ENCODE results near the gene SNAI3.
A peak's percentile ranks its signal among the peaks of the same experiment; 100 is the strongest.
"Not testable (repeated sequence)": the region's sequence is repeated elsewhere in the genome, so short reads cannot be mapped to it uniquely, and the experiment has no call there.

Gene SNAI3

DNA sequence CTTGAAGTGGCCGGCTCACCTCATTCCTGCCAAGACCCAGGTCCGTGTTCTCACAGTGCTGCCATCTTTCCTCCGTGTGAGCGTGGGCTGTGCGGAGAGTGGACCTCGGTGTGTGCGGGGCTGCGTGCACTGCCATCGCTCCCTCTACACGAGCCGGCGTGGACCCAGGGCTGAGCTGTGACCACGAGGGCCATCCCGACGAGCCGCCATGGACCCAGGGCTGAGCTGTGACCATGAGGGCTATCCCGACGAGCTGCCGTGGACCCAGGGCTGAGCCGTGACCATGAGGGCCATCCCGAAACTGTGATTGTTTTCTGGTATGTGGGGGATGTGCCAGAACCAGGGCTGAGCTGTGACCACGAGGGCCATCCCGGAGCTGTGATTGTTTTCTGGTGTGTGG, 14.5 kb downstream of the SNAI3 start:
- DNase-seq (ENCODE audit: low read depth, low spot score): no peak

DNA sequence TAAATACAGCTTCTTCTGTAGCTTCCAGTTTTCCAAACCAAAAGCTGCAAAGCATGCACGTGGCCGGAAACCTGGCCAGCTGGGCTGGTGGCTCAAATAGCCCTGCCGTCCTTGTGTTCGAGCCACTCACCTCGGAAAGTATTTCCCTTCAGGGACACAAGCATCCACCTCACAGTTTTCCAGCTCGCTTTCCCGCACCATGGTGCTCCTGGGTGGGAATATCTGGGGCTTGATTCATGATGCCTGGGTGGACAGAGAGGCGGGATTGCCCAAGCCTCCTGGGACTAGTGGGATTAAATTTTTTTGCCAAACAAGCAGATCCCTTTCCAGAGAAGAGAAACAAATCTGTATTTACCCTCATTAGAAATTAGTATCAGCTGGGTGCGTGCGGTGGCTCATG, 16.3 kb downstream of the SNAI3 start:
- DNase-seq (ENCODE audit: low read depth, low spot score): no peak

DNA sequence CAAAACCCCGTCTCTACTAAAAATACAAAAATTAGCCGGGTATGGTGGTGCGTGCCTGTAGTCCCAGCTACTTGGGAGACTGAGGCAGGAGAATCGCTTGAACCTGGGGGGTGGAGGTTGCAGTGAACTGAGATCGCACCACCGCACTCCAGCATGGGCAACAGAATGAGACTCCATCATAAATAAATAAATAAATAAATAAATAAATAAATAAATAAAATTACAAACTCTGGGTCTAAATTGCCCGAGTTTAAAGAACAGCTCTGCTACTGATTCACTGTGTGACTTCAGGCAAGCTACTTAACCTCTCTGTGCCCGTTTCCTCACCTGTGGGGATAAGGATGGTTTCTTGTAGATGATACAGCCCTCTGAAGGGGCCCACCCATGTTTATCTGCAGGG, 16.8 kb downstream of the SNAI3 start:
- DNase-seq (ENCODE audit: low read depth, low spot score): not testable (repeated sequence)

DNA sequence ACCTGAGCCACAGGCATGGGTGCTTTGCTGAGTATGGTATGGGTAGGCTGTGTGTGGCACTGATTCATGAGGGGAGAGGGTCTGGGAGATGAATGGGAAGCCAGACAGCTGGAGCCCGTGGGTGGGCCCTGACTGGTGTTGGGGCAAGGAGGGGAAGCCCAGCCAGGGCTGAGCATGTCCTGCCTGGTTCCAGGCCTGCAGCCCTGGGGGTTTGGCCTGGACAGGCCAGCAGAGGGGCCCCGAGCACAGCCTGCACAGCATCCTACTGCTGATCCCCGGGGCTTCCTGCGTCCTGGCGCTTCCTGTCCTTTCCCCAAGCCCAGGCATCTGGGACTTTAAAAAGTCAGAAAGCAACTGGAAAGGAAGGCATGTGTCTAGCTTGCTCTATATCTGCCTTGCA, 18.8 kb downstream of the SNAI3 start:
- DNase-seq (ENCODE audit: low read depth, low spot score): no peak

DNA sequence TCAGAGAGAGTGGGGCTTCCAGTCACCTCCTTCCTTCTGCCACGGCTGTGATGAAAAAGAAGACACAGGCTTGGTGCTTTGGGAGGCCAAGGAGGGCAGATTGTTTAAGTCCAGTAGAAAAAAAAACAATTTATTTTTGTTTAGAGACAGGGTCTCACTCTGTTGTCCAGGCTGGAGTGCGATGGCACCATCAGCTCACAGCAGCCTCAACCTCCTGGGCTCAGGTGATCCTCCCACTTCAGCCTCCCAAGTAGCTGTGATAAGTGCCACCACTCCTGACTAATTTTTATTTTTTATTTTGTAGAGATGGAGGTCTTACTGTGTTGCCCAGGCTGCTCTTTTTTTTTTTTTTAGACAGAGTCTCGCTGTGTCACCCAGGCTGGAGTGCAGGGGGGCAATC, 20.7 kb downstream of the SNAI3 start:
- no peak for DNase-seq (ENCODE audit: low read depth, low spot score)

DNA sequence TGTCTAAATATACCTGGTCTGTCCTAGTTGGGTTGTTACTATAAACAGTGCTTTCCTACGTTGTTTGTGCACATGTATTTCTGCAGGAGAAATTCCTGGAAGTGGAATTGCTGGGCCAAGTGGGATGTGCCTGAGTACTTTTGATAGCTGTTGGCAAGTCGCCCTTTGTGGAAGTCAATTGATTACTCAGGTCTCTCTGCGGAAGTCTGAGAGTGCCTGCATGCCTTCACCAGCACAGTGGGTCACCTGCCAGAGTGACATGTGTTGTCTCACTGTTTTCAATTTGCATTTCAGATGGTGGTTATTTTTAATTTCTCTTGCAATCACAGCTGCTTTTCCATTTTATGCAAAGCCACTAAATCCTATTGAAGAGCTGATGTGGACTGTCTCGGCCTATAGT, 21.2 kb downstream of the SNAI3 start:
- no peak for DNase-seq (ENCODE audit: low read depth, low spot score)

DNA sequence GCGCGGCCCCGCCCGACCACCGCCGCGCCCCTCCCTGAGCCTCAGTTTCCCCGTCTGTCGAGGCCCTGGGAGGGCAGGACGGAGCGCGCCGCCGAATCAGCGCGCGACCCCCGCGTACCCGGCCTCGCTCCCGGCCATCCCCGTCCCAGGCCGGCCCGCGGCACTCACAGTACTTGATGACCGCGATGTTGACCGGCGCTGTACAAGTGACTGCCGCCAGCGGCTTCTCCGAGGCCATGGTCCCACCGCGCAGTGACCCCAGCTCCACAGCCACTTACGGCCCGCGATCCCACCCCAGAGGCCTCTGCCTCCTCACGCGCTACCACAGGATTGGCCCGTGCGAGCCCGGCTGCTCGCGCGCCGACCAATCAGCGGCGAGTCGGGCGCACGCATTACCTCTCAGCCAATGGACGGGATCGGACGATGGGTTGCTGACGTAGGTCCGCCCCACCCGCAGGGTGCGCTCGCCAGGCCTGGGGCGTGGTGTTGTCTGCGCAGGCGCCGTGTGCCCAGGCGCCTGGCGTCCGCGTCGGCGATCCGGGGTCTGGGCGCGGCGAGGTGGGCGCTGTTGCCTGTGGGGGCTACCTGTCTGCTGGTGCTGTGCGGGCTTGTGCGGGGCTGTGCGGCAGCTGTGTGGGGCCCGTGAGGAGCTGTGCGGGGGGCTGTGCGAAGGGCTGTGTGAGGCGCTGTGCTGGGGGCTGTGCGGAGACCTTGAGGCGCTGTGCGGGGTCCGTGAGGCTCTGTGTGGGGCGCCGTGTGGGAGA, 23.3 kb downstream of the SNAI3 start, which contains the start of gene MVD:
Gene MVD (minus strand): TSS at position 249 of the 764 bp plus-strand sequence. CDS start 11 bp downstream, at position 238.
- DNase-seq (ENCODE audit: low read depth, low spot score): peak; percentile 90

DNA sequence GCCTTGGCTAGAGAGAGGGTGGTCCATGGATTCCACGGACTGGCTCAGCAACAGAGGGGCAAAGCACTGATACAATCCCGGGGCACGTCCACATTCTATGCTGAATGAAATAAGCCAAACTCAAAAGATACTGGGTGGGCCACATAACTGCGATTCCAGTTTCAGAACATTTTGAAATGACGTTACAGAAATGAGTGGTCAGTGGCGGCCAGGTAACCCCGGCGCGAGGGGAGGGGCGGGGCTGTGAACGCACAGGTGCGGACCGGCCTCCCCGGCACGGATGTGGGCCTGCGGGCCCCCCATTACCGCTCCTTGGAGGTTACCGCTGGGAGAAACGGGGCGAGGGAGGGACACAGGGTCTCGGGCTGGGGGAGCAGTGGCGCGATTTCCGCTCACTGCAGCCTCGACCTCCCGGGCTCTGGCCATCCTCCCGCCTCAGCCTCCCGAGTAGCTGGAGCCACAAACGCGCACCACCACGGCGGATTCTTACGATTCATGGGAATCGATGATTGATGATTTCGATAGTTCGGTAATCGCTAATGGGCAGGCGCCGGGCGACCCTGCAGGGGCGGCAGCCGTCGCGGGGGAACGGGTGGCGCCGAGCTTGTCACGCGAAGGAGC, 24.0 kb downstream of the SNAI3 start:
- DNase-seq (ENCODE audit: low read depth, low spot score): no peak

DNA sequence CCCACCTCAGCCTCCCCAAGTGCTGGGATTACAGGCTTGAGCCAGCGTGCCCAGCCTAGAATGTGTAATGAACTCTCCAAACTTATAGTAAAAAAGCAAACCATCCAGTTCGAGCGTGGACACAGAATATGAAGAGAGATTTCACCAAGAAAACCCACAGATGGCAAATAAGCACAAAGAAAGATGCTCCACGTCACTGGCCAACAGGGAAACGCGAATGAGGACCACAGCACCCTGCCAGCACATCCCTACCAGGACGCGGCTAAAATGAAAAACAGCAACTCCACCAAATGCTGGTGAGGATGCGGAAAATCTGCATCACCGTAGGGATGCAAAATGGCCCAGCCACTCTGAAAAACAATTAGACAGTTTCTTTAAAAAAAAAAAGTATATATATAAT, 24.8 kb downstream of the SNAI3 start:
- no peak for DNase-seq (ENCODE audit: low read depth, low spot score)

DNA sequence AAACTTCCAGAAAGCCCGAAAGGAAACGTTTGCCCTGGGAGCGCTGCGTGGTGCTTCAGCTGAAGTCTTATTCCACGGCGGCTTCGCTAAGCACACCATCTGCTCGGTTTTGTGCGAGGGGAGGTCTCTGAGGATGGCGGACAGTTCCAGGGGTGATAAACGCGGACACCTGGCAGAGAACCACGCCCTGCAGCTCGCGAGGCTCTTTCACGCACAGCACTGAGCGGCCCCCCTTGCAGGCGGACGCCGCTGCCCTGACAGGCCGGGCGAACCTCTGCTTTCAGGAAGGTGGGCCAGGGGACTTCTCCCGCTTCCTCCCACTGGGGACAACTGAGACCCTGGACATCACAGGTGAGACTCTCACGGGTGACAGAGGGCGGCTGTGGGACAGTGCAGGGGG, 27.1 kb downstream of the SNAI3 start:
- no peak for DNase-seq (ENCODE audit: low read depth, low spot score)

DNA sequence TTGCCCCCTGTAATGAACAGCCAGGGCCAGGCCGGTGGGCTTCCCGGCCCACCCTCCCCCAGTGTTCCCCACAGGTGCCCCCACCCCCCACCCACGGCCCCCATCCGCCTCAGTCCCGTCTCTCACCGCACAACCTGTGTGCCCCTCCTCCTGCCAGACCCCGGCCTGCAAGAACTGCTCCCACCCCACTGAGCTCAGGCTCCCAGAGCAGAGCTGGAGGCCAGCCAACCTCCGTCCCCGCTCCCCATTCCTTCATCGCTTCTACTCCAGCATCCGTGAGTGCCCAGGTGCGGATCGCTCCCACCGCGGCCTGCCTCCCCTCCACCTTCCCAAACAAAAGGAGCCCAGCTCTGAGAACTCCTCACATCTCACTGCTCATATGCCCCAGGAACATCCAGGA, 27.6 kb downstream of the SNAI3 start:
- no peak for DNase-seq (ENCODE audit: low read depth, low spot score)

DNA sequence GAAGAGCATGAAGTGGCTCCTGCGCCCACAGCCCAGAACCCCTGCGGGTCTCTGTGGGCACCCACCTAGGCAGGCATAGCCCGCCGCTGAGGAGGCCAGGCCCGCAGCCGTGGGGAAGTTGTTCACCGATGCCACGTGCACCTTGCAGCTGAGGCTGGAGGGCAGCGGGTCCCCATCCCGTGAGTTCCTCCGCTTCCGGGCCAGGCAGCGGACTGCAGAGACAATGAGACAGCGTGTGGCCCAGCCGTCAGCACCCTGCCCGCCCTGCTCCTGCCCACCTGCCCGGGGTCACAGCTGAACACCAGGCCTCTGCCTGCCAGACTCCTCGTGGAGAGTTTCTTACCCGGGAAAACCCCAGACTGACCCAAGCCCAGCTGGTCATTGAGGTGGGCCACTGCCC, 28.9 kb downstream of the SNAI3 start:
- no peak for DNase-seq (ENCODE audit: low read depth, low spot score)

DNA sequence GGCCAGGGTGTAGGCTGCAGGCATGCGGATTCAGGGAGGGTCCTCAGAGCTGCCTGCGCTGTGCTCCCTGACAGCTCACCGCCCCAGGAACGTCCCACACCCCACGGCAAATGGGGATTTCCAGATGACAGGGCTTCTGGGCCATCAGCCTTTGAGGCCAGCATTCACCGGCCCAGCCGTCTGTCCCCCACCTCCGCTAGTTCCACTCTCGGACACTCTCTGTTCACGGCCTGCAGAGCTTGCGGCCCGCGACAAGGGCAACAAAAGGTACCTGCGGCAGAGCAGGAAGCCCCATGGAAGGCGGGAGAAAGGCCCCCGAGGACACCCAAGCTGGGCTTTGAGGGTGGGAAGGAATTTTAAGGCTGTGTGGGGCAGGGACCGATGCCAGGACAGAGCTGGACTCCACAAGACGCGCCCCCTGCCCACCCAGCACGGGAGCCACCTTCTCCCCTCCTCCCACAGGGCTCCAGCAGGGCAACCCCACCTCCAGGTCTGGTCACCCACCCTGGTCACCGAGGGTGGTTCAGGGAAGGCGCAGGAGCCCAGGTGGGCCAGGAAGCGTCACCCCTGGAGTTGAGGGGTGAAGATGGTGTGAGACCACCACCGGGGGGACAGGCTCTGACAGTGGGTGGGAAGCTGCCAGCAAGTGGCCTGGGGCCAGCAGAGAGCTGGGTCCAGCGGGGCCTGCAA, 29.9 kb downstream of the SNAI3 start:
- DNase-seq (ENCODE audit: low read depth, low spot score): no peak

DNA sequence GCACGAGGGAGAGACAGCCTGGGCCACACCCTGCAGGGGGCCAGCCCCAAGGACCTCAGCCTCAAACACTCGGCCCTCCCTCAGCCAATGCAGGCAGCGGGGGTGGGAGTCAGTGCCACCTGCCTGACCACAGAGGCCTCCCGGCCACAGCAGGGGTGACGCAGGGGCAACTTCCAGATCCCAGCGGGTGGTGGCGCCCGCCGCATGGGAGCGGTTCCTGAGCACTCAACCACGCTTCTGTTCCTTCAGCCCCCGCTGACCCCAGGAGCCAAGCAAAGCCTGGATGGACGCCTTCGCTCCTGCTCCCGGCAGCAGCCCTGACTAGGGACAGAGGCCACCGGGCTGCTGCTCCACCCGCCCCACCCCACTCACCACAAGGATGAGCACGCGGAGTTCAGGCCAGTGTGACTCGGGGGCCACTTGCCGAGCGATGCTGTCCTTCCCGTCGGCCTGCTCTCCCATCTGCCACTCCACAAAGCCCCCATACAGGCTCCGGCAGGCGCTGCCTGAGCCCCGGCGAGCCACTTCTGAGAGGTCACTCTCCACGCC, 30.5 kb downstream of the SNAI3 start:
- no peak for DNase-seq (ENCODE audit: low read depth, low spot score)

DNA sequence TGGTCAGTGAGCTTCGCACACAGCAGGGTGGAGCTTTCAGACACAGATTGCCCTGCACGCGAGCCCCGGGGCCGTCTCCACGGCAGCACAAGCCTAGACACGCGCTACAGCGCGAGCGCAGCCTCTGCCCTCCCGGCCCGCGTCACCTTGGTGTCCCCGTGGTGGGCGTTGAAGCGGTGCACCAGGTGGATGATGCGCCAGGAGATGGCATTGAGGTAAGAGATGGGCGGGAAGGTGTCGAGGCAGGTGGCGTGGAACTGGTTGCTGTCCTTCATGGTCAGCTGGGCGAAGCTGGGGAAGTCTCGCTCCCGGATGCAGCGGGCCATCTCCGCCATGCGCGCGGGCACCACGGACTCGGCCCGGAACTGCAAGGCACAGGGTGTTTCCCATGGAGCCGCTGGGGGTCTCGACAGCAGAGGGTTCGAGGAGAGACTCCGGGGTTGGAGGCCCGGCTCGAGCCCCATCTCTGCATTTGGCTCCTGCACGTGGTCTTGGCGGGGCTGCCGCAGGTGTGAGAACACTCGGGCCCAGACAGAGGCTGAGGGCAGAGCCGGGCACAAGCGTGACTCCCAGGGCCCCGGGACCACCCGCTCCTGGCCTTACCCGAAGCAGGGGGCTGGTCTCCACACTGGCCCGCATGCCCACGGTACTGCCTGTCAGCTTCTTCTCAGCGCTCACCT, 31.1 kb downstream of the SNAI3 start:
- DNase-seq (ENCODE audit: low read depth, low spot score): no peak

DNA sequence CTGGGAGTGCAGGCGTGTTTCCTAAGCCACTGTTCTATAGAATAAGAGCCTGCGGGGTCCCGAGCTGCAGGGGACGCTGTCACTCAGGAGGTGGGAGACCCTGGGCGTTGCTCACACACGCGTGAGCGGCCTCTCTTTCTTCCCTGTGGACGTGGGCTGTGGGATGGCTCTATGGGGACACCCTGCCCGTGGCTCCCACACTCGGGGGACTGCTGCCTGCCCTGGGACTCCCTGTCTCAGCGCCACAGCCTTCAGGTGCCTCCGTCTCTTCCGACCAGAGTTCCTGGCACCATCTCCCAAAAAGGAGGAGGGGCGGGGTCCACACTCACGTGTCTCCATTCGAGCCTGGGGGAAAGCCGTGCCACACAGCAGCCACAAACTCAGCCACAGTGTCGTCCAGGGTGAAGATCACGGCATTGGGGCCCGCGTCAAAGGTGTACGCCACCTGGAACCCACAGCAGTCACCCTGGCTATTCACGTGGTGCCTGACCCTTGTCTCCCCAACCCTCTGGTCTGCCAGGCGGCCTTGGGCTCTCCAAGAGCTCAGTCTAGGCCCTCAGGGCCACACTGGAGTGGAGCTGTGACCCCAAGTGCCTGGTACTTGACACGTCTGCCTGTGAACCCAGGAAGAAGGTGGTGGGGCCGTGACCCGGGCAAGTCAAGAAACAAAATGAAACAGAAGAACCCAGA, 31.8 kb downstream of the SNAI3 start:
- DNase-seq (ENCODE audit: low read depth, low spot score): no peak

DNA sequence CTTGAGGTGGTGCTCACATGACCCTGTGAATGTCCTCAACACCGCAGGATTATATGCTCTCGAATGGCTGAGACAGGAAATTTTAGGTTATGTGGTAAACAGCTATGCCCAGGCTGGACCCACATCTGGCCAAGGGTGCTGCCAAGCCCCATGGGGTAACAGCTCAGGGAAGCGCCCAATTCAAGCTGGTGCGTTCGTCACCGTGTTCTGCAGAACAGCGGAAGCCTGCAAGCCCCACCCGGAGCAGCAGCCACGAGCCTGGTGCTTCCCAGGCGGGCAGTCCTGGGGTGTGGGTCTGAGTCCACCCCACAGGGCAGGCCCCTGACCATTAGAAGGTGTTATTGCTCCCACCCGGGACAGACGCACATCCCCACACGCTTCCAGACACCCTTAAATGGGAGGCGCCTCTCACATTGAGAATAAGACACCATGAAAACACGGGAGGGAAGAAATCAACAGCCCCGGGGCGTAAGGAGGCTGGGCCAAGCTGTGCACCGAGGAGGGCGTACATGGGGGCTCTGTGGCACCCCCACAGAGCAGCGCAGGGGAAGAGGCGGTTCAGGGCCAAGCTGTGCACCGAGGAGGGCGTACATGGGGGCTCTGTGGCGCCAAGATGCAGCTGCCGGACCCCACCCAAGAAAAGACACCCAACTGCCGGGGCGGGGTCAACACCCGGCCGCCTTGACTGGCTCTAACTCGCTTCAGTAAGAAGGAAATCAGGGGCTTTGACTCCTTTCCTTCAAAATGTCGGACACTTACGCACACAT, 32.5 kb downstream of the SNAI3 start:
- no peak for DNase-seq (ENCODE audit: low read depth, low spot score)

DNA sequence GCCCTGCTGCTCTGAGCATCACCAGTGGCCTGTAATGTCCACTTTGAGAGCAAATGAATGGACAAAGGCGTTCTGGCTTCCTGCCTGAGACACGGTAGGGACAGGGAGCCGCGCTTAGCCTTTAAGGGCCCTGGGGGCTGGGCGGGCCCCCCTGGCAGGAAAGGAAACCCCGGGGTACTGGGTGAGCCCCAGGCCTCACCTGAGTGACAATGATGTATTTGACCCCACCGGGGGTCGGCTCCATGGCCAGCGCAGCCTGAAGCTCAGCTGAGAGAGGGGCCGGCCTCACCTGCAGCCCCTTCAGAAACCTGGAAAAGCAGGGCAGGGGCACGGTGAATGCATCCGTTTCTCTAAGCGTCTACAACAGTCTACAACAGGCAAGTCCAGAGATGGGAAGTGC, 33.2 kb downstream of the SNAI3 start:
- no peak for DNase-seq (ENCODE audit: low read depth, low spot score)

DNA sequence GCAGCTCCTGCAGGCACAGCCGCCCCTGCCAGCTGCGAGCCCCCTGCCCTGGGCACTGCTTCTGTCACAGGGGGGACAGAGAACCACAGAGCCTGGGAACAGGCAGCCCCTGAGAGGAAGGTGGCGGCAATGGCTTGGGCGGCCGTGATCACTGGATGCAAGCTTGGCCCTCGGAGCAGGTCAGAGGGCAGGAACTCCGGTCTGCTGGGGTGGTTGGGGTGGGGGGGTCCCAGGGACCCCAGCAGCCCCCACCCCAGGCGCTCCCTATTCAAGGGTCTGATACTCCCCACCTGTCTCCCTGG, 33.6 kb downstream of the SNAI3 start:
- no peak for DNase-seq (ENCODE audit: low read depth, low spot score)

DNA sequence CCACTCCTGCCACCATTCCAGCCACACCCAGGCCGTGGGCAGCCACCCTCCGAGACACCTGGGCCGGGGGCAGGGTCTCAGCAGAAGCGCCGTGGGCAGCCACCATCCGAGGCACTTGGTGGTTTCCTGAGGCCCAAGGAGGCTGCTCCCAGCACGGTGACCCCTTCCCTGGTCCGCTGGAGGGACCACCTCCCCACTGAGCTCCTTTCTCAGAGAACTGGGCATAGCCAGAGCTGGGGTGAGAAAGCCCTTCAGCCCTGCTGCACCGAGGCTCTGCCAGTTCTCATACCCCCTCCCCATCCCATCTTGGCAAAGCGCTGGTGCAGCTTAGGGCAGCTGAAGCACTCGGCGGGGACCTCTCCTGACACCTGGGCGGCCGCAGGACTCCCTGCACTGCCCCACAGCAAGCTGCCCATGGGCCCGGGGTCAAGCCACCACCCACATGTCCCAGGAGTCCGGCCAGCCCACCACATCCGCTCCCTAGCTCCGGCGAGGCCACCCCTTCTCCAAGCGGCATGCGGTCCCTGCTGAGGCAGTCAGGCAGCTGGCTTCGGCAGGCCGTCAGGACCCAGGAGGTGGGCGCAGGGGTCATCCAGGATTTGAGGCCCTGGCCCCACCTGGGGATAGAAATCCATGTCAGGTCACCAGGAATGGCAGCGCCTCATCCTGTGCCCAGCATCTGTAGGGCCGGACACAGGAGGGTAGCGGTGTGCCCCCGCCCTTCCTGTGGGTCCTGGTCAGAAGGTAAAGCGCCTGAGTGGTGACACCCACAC, 34.1 kb downstream of the SNAI3 start:
- DNase-seq (ENCODE audit: low read depth, low spot score): no peak
